Thyroid gland (tissue), 4 donors: Measurements from ENCODE around the gene UPF1.

ENCODE experiments used
- POLR2A ChIP-seq, 2 donors: fragments of 450-650 bp; IDR thresholded peaks; one replicate each; pipeline ENCODE4 v1.6.1; 2017; ENCODE audit warnings: antibody characterized with exemption in 2 of 2, mild to moderate bottlenecking in 2 of 2, moderate library complexity in 1 of 2
- TF ChIP-seq, protein P1 (sequence below), 6 experiments: fragments of 200-600 bp in 3 of 6; fragments of 450-650 bp in 3 of 6; sonication (generic) in 3 of 6; IDR thresholded peaks; one replicate each; pipeline ENCODE4 v1.5.1; 2016 to 2019; ENCODE audit warnings: antibody characterized with exemption in 6 of 6, mild to moderate bottlenecking in 2 of 6, inconsistent platforms in 1 of 6, moderate library complexity in 1 of 6

GRCh38 chr19:18853755-18854427, 22.1 kb downstream of the UPF1 start:
- TF ChIP-seq, protein P1, sequence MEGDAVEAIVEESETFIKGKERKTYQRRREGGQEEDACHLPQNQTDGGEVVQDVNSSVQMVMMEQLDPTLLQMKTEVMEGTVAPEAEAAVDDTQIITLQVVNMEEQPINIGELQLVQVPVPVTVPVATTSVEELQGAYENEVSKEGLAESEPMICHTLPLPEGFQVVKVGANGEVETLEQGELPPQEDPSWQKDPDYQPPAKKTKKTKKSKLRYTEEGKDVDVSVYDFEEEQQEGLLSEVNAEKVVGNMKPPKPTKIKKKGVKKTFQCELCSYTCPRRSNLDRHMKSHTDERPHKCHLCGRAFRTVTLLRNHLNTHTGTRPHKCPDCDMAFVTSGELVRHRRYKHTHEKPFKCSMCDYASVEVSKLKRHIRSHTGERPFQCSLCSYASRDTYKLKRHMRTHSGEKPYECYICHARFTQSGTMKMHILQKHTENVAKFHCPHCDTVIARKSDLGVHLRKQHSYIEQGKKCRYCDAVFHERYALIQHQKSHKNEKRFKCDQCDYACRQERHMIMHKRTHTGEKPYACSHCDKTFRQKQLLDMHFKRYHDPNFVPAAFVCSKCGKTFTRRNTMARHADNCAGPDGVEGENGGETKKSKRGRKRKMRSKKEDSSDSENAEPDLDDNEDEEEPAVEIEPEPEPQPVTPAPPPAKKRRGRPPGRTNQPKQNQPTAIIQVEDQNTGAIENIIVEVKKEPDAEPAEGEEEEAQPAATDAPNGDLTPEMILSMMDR (IDR thresholded peaks at IDR 0.05): no peak
- TF ChIP-seq POLR2A (IDR thresholded peaks at IDR 0.05): no peak
